Esophagus muscularis mucosa (tissue), 4 donors: Measurements from ENCODE around the gene SKI.

Source experiments
- EP300 ChIP-seq: sonication (generic); formaldehyde crosslinking; IDR thresholded peaks from one replicate; pipeline ENCODE4 v1.6.1; 2017; ENCODE audit warnings: antibody characterized with exemption
- POLR2A ChIP-seq: fragments of 450-650 bp; IDR thresholded peaks from one replicate; pipeline ENCODE4 v1.6.1; 2017; ENCODE audit warnings: antibody characterized with exemption, moderate library complexity, mild to moderate bottlenecking, low read depth
- POLR2AphosphoS5 ChIP-seq, 2 donors: sonication (generic); formaldehyde crosslinking; IDR thresholded peaks; one replicate each; pipeline ENCODE4 v1.6.1; 2017; ENCODE audit warnings: antibody characterized with exemption in 2 of 2
- TF ChIP-seq, protein P1 (sequence below), 3 experiments: fragments of 200-600 bp in 2 of 3; fragments of 450-650 bp in 1 of 3; sonication (generic) in 2 of 3; IDR thresholded peaks; one replicate each; pipeline ENCODE4 v1.5.1; 2017 to 2019; ENCODE audit warnings: antibody characterized with exemption in 3 of 3, mild to moderate bottlenecking in 2 of 3, moderate library complexity in 1 of 3

DNA sequence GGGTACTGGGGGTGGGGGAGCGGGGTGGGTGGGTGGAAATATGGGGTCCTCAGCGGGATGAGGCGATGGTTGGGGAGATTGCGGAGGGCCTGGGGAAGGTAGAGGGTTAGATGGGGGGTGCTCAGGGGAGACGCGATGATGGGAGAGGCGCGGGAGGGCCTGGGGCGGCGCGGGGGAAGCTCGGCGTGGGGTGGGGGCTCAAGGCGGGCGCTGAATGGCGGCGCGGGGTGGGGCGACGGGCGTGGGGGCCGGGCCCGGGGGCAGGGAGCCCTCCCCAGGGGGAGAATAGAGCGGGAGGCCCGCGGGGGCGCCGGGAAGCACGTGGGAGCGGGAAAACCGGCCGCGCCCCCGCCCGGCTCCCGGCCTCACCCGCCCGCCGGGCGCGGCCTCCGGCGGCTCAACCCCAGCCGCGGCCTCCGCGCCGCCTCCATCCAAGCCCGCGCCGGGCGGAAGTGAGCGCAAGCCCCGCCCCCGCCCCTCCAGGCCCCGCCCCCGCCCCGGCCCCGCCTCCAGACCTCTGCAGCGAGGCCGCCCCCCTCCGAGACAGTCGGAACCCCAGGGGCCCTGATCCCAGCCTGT is 33.7 kb upstream of the SKI start, which contains the start of gene FAAP20:
- TF ChIP-seq POLR2AphosphoS5 (IDR thresholded peaks at IDR 0.05) (peak in 1 of 2 donors; percentile 3), POLR2A (no peak), EP300 (no peak)
- TF ChIP-seq, protein P1, sequence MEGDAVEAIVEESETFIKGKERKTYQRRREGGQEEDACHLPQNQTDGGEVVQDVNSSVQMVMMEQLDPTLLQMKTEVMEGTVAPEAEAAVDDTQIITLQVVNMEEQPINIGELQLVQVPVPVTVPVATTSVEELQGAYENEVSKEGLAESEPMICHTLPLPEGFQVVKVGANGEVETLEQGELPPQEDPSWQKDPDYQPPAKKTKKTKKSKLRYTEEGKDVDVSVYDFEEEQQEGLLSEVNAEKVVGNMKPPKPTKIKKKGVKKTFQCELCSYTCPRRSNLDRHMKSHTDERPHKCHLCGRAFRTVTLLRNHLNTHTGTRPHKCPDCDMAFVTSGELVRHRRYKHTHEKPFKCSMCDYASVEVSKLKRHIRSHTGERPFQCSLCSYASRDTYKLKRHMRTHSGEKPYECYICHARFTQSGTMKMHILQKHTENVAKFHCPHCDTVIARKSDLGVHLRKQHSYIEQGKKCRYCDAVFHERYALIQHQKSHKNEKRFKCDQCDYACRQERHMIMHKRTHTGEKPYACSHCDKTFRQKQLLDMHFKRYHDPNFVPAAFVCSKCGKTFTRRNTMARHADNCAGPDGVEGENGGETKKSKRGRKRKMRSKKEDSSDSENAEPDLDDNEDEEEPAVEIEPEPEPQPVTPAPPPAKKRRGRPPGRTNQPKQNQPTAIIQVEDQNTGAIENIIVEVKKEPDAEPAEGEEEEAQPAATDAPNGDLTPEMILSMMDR (IDR thresholded peaks at IDR 0.05): no peak
